GM21447 (cell line): ENCODE results near the gene GABARAP.

Experiments used
- ATAC-seq: cut with Tn5 transposase; IDR thresholded peaks from one replicate; pipeline ENCODE4 v1.9.1; 2021; ENCODE audit not compliant: unreplicated experiment

The GABARAP gene

DNA sequence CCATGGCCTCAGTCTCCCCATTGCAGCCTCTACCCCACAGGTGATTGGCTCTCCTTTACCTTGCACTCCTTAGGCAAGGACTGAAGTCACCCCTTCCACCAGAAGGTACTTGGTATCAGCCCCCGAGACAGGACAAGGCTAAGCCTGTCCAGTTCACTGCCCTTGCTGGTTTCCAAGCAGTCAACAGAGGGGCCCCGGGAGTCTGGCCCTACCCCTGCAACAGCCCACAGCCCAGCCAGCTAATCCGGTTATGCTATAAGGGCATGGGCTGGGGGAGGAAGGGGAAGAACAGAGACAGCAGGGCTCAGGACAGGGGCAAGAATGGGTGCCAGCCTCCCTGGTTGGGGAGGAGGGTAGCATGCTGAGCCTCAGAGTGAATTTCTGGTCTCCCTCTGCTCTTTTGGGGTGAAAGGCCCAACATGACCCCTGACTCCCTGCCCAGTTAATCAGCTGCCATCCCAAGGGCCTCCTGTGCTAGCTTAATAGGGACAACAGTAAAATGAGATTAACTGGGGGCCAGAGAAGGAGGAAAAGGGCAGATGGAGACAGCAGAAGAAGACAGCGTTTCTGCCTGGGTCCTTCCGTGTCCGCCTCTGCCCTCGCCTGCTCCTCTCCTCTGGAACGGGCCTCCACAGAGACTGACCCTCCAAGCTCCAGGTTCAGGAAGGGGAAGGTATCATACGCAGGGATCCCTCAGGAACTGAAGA lies 33.3 kb downstream of the GABARAP start:
- no peak for ATAC-seq

DNA sequence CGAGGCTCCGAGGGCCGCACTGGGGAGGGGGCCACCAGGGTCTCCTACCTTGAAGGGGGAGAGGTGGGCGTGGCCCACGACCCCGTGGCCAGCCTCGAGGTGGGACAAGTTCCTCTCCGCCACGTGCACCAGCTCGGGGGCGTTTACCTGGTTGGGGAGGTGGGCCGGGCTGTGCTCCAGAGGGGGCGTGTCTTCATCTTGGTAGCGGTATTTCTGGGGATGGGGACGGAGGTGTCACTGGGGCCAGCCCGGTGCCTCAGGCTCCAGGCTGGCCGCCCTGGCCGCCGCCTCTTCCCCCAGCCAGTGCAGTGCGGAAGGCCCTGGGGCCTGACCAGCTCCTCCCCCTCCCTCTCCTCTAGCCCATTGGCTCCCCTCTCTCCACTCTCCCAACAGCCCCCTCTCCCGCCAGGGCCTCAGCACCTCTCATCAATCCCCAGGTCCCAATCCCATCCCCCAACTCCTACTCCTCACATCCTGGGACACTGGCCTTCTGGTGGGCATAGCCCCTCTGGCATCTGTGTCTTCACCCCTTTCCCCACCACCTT lies 34.1 kb downstream of the GABARAP start:
- no peak for ATAC-seq

DNA sequence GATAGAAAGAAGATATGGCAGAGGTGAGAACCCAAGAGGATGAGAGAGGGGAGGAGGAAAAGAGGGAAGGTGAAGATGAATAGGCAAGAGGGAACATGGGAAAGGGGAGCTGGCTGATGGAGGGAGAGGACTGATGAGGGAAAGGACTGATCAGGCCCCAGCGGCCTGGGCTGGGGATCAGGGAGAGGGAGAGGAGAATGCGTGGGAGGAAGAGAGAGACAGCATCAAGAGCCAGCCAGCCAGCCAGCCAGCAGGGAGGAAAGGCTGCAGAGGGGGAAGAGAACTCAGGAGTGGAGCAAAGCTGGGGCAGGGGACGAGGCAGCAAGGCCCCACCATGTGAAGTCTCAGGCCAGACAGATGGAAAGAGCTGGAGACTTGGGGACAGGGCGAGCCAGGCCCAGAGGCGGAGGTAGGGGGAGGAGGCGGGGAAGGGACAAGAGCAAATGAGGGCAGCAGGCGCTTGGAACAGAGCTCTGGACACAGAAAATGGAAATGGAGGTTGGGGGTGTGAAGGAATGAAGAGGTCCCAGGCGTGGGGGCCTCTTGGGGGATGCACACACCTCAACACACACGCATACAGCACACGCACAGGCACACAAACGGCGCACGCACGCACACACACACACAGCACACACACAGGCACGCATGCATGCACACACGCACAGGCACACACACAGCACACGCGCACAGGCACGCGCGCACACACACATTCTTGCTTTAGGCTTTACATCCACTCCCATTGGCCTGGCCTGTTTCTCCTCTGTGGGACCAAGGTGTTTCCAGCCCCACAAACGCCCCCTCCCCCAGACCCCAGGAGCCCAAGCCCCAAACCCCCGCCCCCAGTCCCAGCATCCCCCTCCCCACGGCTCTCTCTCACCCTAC lies 34.9 kb downstream of the GABARAP start:
- ATAC-seq = no peak

DNA sequence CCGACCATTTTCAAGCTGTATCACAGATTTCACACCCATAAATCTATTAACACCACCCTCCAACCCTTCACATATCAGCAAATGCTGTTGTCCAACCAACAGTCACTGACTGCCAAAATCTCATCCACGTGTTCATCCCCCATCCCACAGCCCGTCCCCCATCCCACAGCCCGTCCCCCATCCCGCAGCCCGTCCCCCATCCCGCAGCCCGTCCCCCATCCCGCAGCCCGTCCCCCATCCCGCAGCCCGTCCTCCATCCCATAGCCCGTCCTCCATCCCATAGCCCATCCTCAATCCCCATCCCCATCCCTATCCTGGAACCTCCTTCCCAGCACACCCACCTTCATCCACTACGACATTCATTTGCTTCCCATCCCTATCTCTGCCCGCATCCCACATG lies 36.7 kb downstream of the GABARAP start:
- no peak for ATAC-seq

DNA sequence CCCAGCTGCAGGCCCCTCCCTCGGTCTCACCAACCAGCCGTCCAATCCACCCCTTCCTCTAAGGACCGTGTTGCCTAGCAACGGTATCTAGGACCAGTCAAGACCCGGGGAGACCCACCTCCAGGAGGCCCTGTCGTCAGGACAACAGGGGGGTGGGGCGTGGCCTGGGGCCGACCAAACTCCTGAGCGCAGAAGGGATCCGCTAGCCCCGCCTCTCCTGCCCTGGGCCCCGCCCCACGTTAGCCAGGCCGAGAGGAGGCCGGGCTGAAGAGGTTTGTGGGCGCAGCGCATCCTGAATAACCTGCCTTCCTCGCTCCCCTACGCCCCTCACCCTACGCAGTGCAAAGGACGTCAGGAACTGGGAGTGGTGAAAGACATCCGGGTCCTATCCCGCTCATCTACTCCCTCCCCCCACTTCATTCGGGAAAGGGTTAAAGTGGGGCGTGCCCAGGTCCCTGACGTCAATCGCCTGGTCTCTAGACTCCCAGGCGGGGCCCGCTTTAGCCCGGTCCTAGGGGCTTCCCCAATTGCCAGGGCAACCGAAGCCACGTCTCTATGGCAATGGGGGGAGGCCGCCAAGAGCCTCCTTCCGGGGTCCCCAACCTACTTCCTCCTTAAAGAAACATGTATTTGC lies 37.3 kb downstream of the GABARAP start:
- ATAC-seq = peak; percentile 72

DNA sequence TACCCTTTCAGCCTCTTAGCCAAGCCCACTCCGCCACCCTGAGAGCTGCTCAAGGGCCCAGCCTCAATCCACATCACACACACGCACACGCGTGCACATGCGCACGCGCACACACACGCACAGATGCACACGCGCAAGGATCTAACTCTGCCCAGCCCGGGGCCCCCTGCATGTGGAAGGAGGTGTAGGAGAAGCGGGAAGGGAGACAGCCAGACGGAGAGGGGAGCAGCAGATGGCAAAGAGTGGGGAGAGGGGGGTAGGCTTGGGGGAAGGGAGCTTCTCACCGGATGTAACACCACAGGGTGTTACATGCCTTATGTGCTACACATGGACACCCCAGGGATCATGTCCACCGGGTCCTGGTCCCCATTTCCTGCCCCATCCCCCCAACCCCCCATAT lies 37.9 kb downstream of the GABARAP start:
- no peak for ATAC-seq

DNA sequence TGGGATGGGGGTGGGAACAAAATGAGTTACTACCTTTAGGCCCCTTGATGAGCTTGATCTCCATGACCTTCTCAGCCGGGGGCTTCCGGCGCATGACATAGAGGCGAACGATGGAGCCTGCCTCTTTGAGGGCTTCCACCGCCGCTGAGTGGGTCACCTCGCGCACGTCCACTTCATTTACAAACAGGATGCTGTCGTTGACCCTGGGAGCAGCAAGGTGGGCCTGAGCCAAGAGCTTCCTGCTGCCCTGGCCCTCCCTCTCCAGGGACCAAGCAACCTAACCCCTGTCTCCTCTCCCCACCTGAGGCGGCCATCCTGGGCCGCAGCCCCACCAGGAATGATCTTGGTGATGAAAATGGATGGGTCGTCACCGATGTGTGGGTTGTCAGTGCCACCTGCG lies 38.9 kb downstream of the GABARAP start:
- ATAC-seq = no peak

DNA sequence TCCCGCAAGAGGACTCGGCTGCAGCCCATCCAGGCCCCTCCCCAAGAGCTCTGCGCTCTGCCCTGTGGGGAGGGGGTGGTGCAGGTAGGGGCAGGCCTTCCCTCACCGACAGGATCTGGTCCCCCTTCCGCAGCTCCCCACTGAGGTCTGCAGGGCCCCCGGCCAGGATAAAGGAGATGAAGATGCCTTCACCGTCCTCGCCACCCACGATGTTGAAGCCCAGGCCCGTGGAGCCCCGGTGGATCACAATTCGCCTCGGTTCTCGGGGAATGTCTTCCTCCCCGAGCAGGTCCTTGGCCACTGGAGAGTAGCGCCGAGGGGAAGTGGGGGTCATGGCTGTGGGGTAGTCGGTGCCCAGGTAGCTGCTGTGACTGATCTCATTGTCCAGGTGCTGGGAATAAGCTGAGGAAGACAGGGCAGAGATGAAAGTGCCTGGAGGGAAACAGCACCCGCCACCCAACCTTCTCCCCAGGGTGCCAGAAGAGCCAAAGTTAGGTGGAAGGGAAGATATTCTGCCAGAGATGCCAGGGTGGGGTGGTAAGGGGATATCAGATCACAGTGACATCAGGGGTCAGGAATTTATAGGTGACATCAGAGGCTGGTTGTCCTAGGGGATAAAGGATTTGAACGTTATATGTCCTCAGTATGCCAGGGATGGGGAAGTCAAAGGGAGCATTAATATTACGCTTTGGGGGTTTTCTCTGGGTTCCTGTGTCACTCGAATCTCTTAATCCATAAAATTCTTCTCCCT lies 45.4 kb downstream of the GABARAP start:
- ATAC-seq = no peak

DNA sequence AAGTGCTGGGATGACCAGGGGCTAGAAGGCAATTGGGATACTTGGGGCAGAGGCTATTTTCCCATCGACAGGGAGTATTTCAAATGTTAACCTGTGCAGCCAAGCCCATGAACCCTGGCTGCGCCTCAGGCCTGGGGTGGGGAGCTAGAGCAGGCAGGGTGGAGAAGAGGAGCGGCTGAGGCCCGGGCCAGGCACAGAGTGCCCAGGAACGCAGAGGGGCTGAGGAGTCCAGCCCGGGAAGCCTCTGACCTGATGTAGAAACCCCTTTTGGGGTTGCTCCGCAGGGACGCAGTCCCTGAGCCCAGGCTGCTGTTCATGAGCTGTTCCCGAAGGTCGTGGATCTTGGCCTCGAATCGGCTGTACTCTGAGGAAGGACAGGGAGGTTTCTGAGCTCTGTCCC lies 46.3 kb downstream of the GABARAP start:
- no peak for ATAC-seq

DNA sequence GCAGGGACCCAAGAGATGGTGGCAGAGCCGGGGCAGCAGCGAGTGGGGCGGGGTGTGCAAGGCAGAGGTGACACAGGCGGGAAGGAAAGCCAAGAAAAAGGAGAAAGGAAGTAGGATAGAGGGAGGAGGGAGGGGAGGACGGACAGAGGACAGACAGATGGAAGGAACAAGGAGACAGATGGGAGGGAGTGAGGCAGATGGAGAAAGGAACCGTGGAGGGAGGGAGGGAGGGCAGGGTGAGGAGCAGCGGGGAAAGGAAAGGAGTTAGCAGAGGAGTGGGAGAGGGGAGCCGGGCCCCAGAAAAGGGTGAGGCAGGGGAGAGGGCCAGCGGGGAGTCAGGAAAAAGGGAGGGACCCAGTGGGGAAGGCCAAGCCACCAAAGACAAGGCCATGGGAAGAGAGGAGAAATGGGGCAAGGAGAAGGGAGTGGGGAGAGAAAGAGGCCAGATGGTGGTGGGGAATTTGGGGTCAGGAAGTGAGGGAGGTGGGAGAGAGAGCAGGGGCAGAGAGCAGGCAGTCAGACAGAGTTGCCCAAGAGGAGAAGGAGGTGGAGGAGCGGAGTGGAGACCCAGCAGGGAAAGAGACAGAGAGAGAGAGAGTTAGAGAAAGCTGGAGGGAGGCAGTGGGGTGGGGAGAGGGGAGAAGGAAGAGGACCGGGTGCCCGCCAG lies 49.8 kb downstream of the GABARAP start:
- ATAC-seq = no peak

DNA sequence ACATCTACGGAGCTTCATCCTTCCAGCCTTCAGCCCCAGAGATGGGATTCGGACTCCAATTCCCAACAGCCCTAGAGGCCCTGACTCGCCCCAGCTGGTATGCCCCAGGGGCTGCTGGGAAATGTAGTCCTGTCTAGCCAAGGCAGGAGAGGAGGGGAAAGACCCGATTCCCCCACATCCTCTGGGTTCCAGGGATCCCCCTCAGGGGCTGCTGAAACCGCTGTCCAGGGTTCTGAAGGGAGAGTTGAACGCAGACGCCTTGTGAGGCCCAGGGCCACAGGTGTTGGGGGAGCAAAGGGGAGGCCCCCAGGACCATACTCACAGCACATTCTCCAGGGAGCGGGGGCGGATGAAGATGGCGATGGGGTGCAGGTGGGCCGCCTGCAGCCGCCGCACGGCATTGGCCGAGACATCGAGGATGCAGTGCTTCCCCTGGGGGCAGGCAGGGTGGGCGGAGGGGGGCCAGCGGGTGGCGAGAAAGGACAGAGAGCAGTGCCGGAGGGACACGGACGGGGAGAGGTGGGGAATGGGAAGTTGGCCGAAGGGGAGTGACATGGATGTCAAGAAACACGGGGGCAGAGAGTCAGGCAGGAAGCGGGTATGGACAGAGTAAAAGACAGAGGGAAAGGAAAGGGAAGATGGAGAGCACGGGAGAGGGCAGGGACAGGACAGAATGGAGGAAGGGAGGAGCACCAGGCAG lies 50.5 kb downstream of the GABARAP start:
- ATAC-seq = no peak

DNA sequence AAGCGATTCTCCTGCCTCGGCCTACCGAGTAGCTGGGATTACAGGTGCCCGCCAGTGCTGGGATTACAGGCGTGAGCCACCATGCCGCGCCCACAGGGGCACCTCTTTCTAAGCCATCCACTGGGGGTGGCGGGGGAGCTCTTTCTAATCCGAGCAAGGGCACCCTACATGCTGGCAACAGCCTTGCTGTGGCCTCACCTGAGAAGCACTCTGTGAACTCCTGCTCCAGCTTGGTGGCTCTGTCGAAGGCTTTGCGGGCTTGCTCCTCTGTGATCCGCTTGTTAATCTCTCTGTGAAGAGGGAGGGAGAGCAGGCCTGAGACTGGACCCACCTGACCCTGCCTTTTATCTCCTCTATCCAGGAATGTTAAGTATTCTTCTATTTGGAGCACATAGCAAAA lies 51.2 kb downstream of the GABARAP start:
- ATAC-seq = no peak

DNA sequence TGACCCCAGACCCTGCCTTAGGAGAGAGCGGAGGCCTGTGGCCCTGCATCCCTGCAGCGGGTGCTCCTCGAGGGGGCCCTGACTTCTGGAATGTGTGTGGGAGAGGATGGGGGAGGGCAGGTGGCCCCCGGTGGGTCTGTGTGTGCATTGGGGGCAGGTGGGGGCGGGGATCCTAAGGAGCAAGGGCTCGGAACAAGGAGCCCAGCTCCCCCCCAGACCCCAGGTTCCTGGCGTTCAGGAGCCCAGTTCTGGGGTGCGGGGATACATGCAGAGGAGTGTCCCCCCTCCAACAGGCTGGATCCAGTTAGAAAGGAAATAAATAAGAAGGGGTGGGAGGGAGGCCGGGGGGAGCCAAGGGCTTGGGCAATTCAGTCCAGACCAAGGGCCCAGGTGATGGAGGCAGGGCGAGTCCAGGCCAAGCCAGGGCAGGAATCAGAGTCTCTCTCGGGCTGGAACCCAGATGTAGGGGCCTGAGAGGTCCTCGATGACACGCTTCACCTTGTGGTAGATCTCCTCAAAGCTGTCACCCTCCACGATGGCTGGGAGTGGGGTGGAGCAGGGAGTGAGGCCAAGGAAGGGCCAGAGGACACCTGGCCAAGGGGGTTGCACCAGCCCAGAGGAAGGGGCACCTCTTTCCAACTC lies 51.9 kb downstream of the GABARAP start:
- ATAC-seq = no peak
